ENCODE results near the gene STRN.

DNA sequence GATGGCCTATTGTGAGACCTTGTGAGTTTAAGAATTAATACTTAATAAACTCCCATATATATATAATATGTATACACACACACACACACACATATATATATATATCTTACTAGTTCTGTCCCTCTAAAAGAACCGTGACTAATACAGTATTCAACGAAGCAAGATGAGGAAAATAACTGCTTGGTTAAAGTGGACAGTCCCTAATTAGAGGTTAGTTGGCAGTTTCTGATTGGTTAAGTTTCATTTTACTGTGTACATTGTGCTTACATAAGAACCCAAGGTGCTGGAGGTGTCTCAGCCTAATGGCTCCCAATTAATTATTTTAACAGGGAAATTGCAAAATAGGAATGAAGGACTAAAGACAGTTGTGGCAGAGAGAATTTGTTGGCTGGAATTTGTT, 132.1 kb downstream of the STRN start:
- TF ChIP-seq, protein P1, sequence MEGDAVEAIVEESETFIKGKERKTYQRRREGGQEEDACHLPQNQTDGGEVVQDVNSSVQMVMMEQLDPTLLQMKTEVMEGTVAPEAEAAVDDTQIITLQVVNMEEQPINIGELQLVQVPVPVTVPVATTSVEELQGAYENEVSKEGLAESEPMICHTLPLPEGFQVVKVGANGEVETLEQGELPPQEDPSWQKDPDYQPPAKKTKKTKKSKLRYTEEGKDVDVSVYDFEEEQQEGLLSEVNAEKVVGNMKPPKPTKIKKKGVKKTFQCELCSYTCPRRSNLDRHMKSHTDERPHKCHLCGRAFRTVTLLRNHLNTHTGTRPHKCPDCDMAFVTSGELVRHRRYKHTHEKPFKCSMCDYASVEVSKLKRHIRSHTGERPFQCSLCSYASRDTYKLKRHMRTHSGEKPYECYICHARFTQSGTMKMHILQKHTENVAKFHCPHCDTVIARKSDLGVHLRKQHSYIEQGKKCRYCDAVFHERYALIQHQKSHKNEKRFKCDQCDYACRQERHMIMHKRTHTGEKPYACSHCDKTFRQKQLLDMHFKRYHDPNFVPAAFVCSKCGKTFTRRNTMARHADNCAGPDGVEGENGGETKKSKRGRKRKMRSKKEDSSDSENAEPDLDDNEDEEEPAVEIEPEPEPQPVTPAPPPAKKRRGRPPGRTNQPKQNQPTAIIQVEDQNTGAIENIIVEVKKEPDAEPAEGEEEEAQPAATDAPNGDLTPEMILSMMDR (IDR thresholded peaks at IDR 0.05; ENCODE audit: low read length) = no peak
- TF ChIP-seq EZH2 (IDR thresholded peaks at IDR 0.05; ENCODE audit: borderline replicate concordance, low read length) = no peak
